Ureter (tissue), 1 donor: Measurements from ENCODE around the gene IL1RN. TPM values are rescaled to one million over a fixed set of nuclear protein-coding genes. Genes with fewer than 3 reads are reported as not detected.

Experiments
- DNase-seq: peaks from one replicate; pipeline ENCODE4 v3.0.0-alpha.2; 2020; ENCODE audit warnings: low spot score
- total RNA-seq: library from RNA; stranded (reverse); gene quantifications from one replicate; pipeline ENCODE4 v1.2.4, GENCODE V29; 2023
- donor health status: DM: yes; HTN: yes; CAD: no.

Gene IL1RN
- total RNA-seq, 1 donor from 2014 or later = 80.2 TPM

- peak; percentile 76 for DNase-seq
Observed at GRCh38 chr2:113173542-113174375, 46.4 kb downstream of the IL1RN start, which contains the start of gene PSD4. Gene PSD4, plus strand, starts transcription at chr2:113173971. Its CDS starts 8,486 bp downstream, at chr2:113182457.

- peak; percentile 37 for DNase-seq
Observed at GRCh38 chr2:113174376-113174750, 47.0 kb downstream of the IL1RN start.

- DNase-seq = peak; percentile 42
Observed at GRCh38 chr2:113175042-113175628, 47.7 kb downstream of the IL1RN start.

GRCh38 chr2:113175736-113176695, 48.6 kb downstream of the IL1RN start:
- peak; percentile 35 for DNase-seq

DNA sequence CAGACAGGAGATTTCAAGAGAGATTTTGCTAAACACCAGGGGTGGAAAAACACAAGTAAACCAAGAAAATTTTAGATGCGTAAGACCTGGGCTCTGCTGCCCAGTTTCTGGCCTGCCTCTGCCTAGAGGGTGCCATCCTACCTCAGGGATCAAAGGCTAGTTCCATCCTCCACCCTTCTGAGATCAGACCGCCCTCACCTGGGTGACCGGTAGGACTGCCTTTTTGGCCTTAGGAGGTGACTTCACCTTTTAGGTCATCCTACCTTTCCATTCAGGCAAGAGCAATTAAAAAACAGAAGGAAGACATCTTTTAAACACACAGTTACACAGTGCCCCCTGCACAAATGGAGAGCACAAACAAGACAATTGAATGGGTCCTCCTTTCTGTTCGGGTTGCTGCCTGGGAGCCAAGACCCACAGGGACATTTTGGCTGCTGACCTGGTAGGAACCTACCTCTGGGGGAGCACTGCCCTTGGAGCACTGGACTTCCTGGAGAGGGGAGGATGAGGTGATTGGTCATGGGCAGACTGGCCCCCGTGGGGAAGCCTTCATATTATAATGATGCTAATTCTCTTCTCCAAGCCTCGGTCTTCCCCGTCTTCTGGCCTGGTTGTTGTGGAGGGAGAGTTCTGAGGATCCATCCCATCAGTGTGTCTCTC, 49.4 kb downstream of the IL1RN start:
- DNase-seq = no peak

- no peak for DNase-seq
Observed at GRCh38 chr2:113178069-113178746, 50.8 kb downstream of the IL1RN start.

DNA sequence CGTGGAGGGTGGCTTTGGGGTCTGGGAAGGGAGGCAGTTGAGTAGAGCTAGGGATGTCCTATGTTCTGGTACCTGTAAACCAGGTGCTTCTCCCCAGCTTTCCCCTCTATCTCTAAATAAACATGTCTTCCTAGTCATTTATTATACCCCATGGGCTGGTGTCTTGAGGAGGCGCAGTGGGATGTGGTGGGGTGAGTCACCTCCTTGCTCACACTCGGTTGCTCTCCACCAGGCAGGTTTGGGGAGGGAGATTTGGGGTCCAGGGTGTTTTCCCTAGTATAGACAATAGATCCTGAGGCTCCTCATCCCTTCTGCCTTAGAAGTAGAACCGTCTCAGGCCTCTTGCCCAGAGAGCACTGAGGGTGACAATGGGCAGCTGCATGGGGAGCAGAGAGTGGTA, 51.5 kb downstream of the IL1RN start:
- no peak for DNase-seq

- no peak for DNase-seq
Observed at GRCh38 chr2:113179446-113180045, 52.1 kb downstream of the IL1RN start.

- no peak for DNase-seq
Observed at GRCh38 chr2:113180131-113180946, 52.9 kb downstream of the IL1RN start.

DNA sequence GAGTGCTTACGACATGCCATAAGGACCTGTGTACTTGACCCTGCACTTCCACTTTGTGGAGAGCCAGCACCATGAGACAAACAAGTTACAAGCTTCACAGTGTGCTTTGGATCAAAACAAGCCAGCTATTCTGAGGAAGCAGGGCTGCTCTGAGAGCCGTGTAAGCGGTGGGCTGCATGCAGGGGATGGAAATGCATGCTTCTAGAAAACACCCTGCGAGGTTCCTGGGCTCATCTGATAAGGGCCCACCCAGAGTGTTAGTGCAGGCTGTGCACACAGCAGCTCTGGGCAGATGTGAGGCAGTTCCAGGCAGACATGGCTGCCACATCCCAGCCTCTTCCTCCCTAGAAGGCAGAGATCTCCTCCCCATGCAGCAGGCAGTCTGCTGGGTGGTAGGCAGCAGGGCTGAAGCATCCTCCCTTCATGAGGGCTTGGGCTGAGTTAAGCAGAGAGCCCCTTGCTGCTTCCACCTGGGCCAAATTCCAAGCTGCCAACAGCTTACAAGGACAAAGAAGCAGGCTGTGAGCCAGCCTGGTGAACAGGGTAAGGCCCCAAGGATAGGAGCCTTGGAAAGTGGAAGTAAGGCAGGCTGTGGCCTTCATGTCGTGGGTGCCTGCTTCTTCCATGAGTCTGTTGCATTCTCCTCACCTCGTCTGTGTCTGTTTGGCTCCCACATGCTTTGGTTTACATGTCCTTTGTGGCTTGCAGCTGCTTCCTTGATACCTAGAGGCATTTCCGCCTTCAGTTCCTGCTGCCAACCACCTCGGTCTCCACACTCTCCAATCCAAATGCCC, 54.1 kb downstream of the IL1RN start:
- no peak for DNase-seq

- no peak for DNase-seq
Observed at GRCh38 chr2:113182471-113183260, 55.3 kb downstream of the IL1RN start.

GRCh38 chr2:113183264-113183663, 55.9 kb downstream of the IL1RN start:
- DNase-seq = no peak

Other genes with a start within 250 kb of the IL1RN start
- gene IL37, start 216.4 kb upstream of the IL1RN start, total RNA-seq = not detected
- gene IL36G, start 149.6 kb upstream of the IL1RN start, total RNA-seq = not detected
- gene IL36A, start 122.1 kb upstream of the IL1RN start, total RNA-seq = not detected
- gene IL36B, start 74.7 kb upstream of the IL1RN start, total RNA-seq = not detected
- gene IL36RN, start 68.4 kb upstream of the IL1RN start, total RNA-seq = not detected
- gene IL1F10, start 59.6 kb upstream of the IL1RN start, total RNA-seq = not detected
- gene PSD4, start 46.4 kb downstream of the IL1RN start, total RNA-seq = 55.1 TPM
- gene PAX8, start 151.3 kb downstream of the IL1RN start, total RNA-seq = 160 TPM